Activated CD4-positive, alpha-beta T cell treated with anti-CD3 and anti-CD28 coated beads for 36 hours (primary cell): ENCODE results near the gene GSTT2B. TPM values are rescaled to one million over a fixed set of nuclear protein-coding genes. Genes with fewer than 3 reads are reported as not detected.
A peak's percentile ranks its signal among the peaks of the same experiment; 100 is the strongest.
"Not testable (repeated sequence)": the region's sequence is repeated elsewhere in the genome, so short reads cannot be mapped to it uniquely, and the experiment has no call there.

Experiments
- ATAC-seq: fragments of 200-7000 bp; cut with Tn5 transposase; one replicate; pipeline ENCODE4 v1.10.0; 2021; ENCODE audit warnings: mild to moderate bottlenecking, moderate library complexity
- CTCF ChIA-PET: fragments of 350-600 bp; sonication (Branson Sonifier 250); formaldehyde crosslinking; loops from one replicate; lab custom pipeline; 2021; ENCODE audit warnings: antibody characterized with exemption; lab: Charles Lee
- POLR2A ChIA-PET: fragments of 350-600 bp; sonication (Branson Sonifier 250); formaldehyde crosslinking; loops from one replicate; lab custom pipeline; 2021; ENCODE audit warnings: antibody characterized with exemption, inconsistent platforms; lab: Charles Lee
- DNase-seq: peaks from one replicate; pipeline ENCODE4 v3.0.0-alpha.2; 2020
- H3K27ac Mint-ChIP-seq: one replicate; pipeline ENCODE4 v1.8.0; 2021; ENCODE audit warnings: mixed read lengths
- H3K27me3 Mint-ChIP-seq: one replicate; pipeline ENCODE4 v1.8.0; 2021; ENCODE audit warnings: mixed read lengths
- H3K36me3 Mint-ChIP-seq: one replicate; pipeline ENCODE4 v1.8.0; 2021; ENCODE audit warnings: low read depth, mixed read lengths
- H3K4me1 Mint-ChIP-seq: one replicate; pipeline ENCODE4 v1.8.0; 2021; ENCODE audit warnings: mixed read lengths
- H3K4me3 Mint-ChIP-seq: one replicate; pipeline ENCODE4 v1.8.0; 2021; ENCODE audit warnings: mild to moderate bottlenecking, moderate library complexity, mixed read lengths
- H3K9me3 Mint-ChIP-seq: one replicate; pipeline ENCODE4 v1.8.0; 2021; ENCODE audit warnings: low read depth, mixed read lengths
- intact Hi-C, 2 experiments: fragments of 100-400 bp; cut with DNase I in 1 of 2; cut with micrococcal nuclease in 1 of 2; formaldehyde crosslinking; loops; one replicate each; pipeline versions ENCODE4 v1.14.2 to v1.15.1; 2022 to 2024; cut with DNase I, micrococcal nuclease
- total RNA-seq, 2 experiments: library from RNA; stranded (reverse); gene quantifications; one replicate each; pipeline ENCODE4 v1.2.3, GENCODE V29; 2021

Gene GSTT2B
- total RNA-seq, 2 experiments from 2014 or later: not detected

DNA sequence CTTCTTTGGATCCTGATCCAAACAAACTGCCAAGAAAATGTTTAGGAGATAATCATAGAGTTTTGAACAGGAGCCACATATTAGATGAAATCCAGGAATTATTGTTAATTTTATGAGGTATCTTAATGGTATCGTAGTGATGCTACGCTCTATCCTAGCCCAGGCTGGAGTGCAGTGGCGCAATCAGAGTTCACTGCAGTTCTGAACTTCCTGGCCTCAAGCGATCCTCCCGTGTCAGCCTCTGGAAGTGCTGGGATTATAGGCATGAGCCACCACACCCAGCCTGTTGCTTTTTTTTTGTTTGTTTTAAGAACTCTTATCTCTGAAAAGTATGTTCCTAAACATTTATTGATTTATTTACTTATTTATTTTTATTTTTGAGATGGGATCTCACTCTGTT, 41.9 kb upstream of the GSTT2B start:
- Mint-ChIP-seq H3K27ac (no peak overlapping the region), H3K4me1 (no peaks in the 10 kb centered on the region), H3K9me3 (no peaks in the 10 kb centered on the region), H3K36me3 (no peaks in the 10 kb centered on the region), H3K4me3 (no peak overlapping the region), H3K27me3 (peaks cover 2% of the 10 kb centered on the region)
- intact Hi-C loops: no loop called here
- ChIA-PET POLR2A (no interaction called here), CTCF (interaction anchor here (1.7 kb wide), 1 partner anchor 154 kb away, joined by 6 read pairs; no protein-coding TSS in a partner anchor)
- no peak for DNase-seq
- no peak for ATAC-seq

DNA sequence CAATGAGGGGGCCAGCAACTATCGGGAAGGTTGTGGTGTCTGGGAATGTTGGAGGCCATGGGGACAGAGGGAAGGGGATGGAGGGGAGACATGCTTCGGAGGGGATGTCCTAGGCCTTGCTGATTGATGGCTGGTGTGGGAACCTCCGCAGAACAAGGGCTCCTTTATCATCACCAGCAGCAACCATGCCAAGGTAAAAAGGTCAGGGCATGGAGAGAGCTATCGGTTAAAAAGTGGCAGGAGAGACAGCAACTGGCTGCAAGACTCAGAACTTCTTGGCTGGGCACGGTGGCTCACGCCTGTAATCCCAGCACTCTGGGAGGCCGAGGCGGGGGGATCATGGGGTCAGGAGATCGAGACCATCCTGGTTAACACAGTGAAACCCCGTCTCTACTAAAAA, 41.3 kb upstream of the GSTT2B start:
- H3K27ac Mint-ChIP-seq: no peak overlapping the region
- ChIA-PET CTCF (no interaction called here), POLR2A (no interaction called here)
- ATAC-seq (no peak), DNase-seq (no peak)
- H3K27me3 Mint-ChIP-seq: peaks cover 2% of the 10 kb centered on the region
- intact Hi-C loops: no loop called here
- H3K9me3 Mint-ChIP-seq: no peaks in the 10 kb centered on the region
- no peak overlapping the region for H3K4me3 Mint-ChIP-seq
- H3K4me1 Mint-ChIP-seq: no peaks in the 10 kb centered on the region
- H3K36me3 Mint-ChIP-seq: no peaks in the 10 kb centered on the region

DNA sequence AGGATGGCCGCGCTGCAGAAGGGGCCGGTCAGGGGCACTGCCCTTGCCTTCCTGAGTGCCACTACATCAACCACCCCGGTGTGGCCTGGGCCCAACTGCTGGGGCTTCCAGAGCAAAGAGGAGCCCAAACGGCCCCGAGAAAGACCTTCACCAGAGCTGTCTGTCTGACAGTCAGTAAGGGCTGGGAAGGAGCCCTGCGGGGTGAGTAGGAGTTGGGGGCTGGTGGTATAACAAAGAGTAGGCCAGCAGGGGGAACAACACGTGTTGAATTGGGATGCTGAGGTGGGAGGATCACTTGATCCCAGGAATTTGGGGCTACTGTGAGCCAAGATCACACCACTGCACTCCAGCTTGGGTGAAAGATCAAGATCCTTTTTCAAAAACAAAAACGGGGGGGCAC, 40.3 kb upstream of the GSTT2B start:
- Mint-ChIP-seq H3K4me3 (no peak overlapping the region), H3K27ac (no peak overlapping the region), H3K27me3 (peaks cover 2% of the 10 kb centered on the region), H3K4me1 (no peaks in the 10 kb centered on the region), H3K9me3 (no peaks in the 10 kb centered on the region), H3K36me3 (no peaks in the 10 kb centered on the region)
- no peak for DNase-seq
- intact Hi-C loops: no loop called here
- POLR2A ChIA-PET: interaction anchor here (1.1 kb wide), 1 partner anchor 554 kb away, joined by 3 read pairs; the partner anchor contains the start of gene GUCD1
- CTCF ChIA-PET: no interaction called here
- ATAC-seq: no peak

DNA sequence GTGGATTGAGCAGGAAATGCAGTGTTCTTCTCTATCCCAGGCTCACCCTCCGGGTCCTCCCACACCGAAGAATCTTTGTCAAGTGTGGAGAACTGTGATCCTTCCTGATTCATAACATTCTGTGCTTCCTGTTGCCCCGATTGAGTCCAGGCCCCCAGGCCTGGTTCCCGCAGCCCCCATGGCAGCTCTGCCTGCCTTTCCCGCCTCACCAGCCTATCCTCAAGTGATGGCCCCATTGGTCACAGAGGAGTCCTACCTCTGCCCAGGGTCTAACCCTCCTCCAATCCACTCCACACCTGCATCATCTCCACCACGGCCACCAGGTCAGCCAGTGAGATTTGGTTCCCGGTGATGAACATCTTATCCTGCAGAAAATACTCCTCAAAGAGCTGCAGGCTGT, 38.8 kb upstream of the GSTT2B start:
- DNase-seq, CTCF ChIA-PET, H3K4me1 Mint-ChIP-seq, POLR2A ChIA-PET, H3K4me3 Mint-ChIP-seq, H3K9me3 Mint-ChIP-seq, H3K27ac Mint-ChIP-seq, H3K36me3 Mint-ChIP-seq, H3K27me3 Mint-ChIP-seq: not testable (repeated sequence)
- intact Hi-C loops: loop anchor here in 1 of 2 experiments (5.0 kb wide), 1 partner anchor 47 kb away; no protein-coding TSS in a partner anchor
- peak; percentile 19 for ATAC-seq

DNA sequence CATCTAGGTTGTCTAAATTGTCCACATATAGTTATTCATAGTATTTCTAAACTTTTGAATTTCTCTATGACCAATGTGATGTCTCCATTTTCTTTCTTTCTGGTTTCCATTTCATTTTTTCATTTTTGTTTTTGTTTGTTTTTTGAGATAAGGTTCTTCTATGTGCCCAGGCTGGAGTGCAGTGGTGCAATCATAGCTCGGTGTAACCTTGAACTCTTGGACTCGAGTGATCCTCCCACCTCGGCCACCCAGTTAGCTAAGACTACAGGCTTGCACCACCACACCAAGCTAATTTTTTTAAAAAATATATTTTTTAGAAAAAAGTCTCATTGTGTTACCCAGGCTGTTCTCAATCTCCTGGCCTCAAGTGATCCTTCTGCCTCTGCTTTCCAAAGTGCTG, 36.1 kb upstream of the GSTT2B start:
- Mint-ChIP-seq H3K9me3 (no peaks in the 10 kb centered on the region), H3K36me3 (no peaks in the 10 kb centered on the region), H3K4me3 (no peak overlapping the region), H3K27me3 (no peaks in the 10 kb centered on the region), H3K27ac (no peak overlapping the region), H3K4me1 (no peaks in the 10 kb centered on the region)
- intact Hi-C loops: loop anchor here in 1 of 2 experiments (5.0 kb wide), 1 partner anchor 45 kb away; no protein-coding TSS in a partner anchor
- no peak for ATAC-seq
- CTCF ChIA-PET: no interaction called here
- no peak for DNase-seq
- POLR2A ChIA-PET: no interaction called here

DNA sequence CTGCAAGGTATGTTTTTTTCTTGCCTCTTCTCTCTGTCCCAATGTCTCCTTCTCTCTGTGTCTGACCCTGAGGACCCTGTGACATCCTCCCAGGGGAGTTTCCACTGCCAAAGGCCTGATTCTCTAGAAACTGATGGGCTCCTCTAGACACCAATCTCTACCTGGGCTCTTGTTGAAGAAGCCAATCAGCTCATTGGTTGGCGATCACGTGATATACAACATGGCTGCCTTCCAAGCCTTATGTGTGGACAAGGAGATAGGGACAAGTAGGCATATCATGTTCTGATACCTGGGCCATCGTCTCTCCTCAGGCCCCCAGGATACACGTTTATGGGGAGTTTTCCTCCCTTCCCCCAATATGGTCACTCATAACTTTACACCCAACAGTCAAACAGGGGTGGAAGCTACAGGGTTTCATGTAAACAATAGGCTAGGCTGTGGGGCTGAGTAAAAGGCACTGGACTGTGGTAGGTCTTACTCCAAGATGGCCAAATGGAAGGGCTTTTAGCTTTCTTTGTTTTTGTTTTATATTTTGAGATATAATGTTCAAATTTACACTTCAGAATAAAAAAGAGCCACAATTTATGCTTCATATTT, 32.7 kb upstream of the GSTT2B start:
- intact Hi-C loops, CTCF ChIA-PET, H3K27ac Mint-ChIP-seq, H3K9me3 Mint-ChIP-seq, POLR2A ChIA-PET, H3K4me3 Mint-ChIP-seq, H3K27me3 Mint-ChIP-seq, H3K4me1 Mint-ChIP-seq, H3K36me3 Mint-ChIP-seq: not testable (repeated sequence)
- ATAC-seq: peak; percentile 60
- peak; percentile 34 for DNase-seq

DNA sequence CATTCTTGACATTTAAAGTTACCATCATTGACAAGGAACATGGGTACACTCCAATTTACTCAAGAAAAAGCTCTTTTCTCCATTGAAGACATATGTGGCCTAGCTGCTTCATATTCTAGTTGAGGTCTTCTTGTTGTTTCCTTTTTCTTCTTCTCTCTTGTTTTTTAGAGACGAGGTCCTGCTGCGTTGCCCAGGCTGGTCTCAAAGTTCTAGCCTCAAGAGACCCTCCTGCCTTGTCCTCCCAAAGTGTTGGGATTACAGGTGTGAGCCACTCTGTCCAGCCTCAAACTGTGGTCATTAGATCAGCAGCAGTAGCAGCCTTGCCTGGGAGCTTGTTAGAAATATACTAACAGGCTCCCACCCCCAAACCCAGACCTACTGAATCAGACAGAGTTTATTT, 32.1 kb upstream of the GSTT2B start:
- H3K27me3 Mint-ChIP-seq, POLR2A ChIA-PET, intact Hi-C loops, H3K27ac Mint-ChIP-seq, DNase-seq, H3K4me3 Mint-ChIP-seq, CTCF ChIA-PET, H3K9me3 Mint-ChIP-seq, ATAC-seq, H3K36me3 Mint-ChIP-seq, H3K4me1 Mint-ChIP-seq: not testable (repeated sequence)

DNA sequence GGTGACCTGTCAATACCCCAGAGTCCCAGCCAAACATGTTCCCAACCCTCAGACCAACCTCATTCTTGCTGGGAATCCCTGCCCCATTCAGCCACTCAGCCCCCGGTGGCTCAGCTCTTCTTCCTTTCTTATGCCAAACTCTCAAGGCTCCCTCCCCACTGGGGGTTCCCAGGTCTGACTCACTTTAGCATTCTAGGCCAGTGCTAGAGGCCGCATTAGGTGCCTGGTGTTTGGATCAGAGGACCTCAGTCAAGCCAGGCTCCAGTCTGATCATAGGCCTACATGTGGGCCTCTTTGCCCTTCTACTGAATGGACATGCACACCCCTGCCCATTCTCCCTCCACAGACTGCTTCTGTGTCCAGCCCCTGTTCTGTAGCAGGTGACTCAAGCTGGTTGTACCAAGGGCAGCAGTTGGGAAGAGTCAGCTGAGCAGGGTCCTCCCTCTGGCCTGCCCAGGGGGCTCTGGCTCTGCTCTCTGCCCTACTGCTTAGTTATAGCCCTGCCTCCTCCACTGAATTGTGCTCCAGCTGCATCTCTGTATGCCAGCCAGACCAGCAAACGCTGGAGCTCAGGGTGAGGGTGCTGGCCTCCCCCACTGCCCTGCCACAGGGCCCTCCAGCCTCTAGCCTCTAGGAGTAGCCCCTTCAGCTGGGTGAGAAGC, 28.7 kb upstream of the GSTT2B start:
- POLR2A ChIA-PET, H3K27ac Mint-ChIP-seq, CTCF ChIA-PET, DNase-seq, H3K9me3 Mint-ChIP-seq, intact Hi-C loops, H3K4me3 Mint-ChIP-seq, H3K36me3 Mint-ChIP-seq, H3K27me3 Mint-ChIP-seq, H3K4me1 Mint-ChIP-seq: not testable (repeated sequence)
- ATAC-seq: peak; percentile 58

DNA sequence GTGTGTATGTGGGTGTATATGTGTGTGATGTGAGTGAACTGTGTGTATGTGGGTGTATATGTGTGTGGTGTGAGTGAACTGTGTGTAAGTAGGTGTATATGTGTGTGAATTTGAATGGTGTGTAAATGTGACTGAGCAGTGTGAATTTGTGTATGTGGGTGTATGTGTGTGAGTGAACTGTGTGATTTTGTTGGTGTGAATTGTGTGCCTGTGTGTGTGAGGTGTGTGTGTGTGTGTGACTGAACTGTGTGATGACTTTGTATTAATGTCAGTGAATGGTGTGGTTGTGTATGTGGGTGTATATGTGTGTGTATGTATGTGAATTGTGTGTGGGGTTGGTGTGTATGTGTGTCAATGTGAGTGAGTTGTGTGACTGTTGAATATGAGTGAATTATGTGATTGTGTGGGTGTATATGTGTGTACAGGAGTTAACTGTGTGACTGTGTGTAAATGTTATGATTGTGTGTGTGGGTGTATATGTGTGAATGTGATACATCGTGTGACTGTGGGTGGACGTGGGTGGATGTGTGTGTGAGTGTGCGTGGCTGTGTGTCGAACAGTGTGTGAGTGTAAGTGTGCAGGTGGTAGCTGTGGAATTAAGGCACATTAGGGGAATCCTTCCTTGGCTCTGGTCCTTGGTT, 25.7 kb upstream of the GSTT2B start:
- H3K27ac Mint-ChIP-seq, intact Hi-C loops, POLR2A ChIA-PET, DNase-seq, H3K9me3 Mint-ChIP-seq, H3K36me3 Mint-ChIP-seq, ATAC-seq, H3K4me3 Mint-ChIP-seq, CTCF ChIA-PET, H3K27me3 Mint-ChIP-seq, H3K4me1 Mint-ChIP-seq: not testable (repeated sequence)

DNA sequence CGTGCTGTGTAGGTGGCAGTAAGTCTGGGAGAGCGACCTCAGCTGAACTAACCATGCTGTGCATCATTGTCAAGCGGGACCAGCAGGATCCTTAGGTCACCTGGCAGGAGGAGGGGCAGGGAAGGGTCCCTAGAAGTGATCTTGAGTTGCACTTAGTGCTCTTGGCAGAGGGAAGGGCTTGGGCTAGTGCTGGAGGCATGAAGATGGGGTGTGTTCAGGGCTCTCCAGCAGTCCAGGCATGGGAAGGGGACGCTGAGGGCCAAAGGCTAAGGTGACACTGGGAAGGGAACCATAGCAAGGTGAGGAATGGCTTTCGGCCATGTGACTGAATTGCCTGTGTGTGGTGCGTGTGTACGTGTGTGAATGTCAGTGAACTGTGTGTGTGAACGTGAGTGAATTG, 25.1 kb upstream of the GSTT2B start:
- H3K36me3 Mint-ChIP-seq, H3K27ac Mint-ChIP-seq, CTCF ChIA-PET, intact Hi-C loops, H3K4me1 Mint-ChIP-seq, H3K27me3 Mint-ChIP-seq, H3K4me3 Mint-ChIP-seq, H3K9me3 Mint-ChIP-seq, ATAC-seq, POLR2A ChIA-PET, DNase-seq: not testable (repeated sequence)

DNA sequence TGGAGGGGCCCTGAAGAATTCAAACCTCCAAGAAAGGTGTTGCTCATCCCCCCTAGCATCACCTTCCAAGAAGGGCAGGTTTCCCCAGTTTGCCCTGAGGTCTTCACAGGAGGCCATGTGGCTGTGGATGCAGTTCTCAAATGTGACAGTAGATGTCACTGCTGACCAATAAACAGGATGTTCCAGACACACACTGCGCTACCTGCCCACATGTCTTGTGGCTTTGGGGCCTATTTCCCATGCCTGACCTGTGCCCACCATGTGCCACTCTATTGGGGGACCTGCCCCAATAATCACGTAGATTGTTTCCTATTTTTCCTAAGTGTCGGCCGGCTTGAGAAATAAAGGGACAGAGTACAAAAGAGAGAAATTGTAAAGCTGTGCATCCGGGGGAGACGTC, 23.4 kb upstream of the GSTT2B start:
- no peaks in the 10 kb centered on the region for H3K4me1 Mint-ChIP-seq
- intact Hi-C loops: no loop called here
- no peak overlapping the region for H3K4me3 Mint-ChIP-seq
- peaks cover 2% of the 10 kb centered on the region for H3K27me3 Mint-ChIP-seq
- H3K36me3 Mint-ChIP-seq: no peaks in the 10 kb centered on the region
- ATAC-seq: peak; percentile 84
- ChIA-PET CTCF (no interaction called here), POLR2A (no interaction called here)
- peak overlapping the region; percentile 39 for H3K27ac Mint-ChIP-seq
- H3K9me3 Mint-ChIP-seq: no peaks in the 10 kb centered on the region
- peak; percentile 70 for DNase-seq

DNA sequence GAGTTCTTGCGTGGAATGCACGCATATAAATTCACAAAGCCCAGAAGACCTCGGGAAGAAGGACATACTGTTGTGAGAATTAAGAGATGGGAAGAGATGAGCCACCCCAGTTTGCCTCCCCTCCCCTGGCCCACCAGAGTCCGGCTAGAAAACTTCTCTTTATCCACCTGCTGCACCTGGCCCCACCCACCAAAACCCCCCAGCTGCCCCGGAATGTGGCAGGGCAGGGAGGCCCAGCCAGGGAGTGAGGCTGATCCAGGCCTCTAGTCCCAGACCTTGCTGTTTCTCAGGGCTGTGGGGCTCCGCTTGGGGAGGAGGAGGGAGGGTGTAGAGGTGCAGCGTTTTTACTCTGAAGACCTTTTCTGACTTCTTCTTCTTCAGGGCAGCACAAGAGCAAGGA, 19.6 kb upstream of the GSTT2B start:
- H3K4me3 Mint-ChIP-seq, CTCF ChIA-PET, H3K36me3 Mint-ChIP-seq, DNase-seq, H3K27me3 Mint-ChIP-seq, ATAC-seq, POLR2A ChIA-PET, H3K27ac Mint-ChIP-seq, H3K9me3 Mint-ChIP-seq, H3K4me1 Mint-ChIP-seq, intact Hi-C loops: not testable (repeated sequence)
